Cardiac fibroblast (primary cell): ENCODE data around the gene CTBP1.

Experiments used
- DNase-seq, 2 donors: peaks; one replicate each; pipeline versions ENCODE4 v3.0.0 to v3.0.0-alpha.2; 2010; ENCODE audit warnings: low read depth in 2 of 2
- H3K4me3 ChIP-seq, 2 donors: replicated peaks in 1 of 2; 1 replicate in 1 of 2; 2 replicates in 1 of 2; pipeline ENCODE4 v1.5.1; 2011; ENCODE audit warnings: low read depth in 2 of 2, low read length in 2 of 2, mild to moderate bottlenecking in 2 of 2, moderate library complexity in 1 of 2
- TF ChIP-seq, protein P1 (sequence below): IDR thresholded peaks from one replicate; pipeline ENCODE4 v1.5.1; 2011; ENCODE audit warnings: low read depth, mild to moderate bottlenecking, low read length, inconsistent platforms

The CTBP1 gene

DNA sequence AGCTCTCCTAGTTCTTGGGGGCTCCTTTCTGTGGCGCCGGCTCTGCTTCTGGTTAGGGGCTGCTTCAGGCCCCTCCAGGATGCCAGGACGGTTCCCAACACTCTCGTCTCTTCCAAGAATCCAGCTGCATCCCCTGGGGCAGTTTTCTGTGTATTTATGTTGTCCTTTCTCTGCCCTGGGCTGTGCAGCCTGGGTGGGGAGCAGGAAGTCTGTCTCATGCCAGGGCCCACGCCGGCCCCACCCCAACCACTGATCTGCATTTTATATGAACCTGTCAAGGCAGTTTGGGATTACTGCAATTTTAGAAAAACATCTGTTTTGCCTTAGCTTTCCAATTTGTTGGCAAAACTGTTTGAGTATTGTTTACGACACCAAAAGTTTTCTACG is 14.6 kb downstream of the CTBP1 start:
- DNase-seq, result peak in 1 of 2 donors; percentile 35
- H3K4me3 ChIP-seq, result no peak overlapping the region

DNA sequence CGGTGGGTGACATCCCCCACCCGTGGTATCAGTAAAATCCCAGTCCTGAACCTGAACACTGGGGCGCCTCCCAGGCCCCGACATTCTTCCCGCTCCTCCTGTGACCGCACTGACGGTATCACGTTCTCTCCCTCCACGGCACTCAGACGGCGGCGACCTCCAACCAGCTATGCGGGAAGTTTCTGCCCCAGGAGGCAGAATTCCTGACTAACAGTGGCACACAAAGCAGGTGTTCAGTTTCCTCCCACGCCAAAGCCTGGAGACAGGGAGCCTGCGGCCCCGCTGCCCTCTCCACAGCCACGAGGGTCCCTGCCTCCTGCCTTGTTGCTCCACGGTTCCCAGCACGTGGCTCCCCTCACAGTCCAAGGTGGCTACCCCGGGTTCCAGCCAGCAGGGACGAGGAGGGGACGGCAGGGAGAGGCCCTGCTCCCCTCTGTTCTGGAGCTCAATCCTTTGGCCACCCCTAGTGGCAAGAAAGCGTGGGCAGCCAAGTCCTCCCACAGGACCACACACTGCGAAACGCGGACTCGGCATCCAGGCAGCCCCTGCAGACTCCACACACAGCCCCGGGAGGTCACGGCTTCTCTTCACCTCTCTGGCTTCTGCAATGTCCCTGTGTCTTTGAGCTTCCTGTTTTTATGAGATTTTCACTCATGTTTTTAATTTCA is 15.2 kb downstream of the CTBP1 start:
- DNase-seq, result peak in 1 of 2 donors; percentile 65
- TF ChIP-seq, protein P1, sequence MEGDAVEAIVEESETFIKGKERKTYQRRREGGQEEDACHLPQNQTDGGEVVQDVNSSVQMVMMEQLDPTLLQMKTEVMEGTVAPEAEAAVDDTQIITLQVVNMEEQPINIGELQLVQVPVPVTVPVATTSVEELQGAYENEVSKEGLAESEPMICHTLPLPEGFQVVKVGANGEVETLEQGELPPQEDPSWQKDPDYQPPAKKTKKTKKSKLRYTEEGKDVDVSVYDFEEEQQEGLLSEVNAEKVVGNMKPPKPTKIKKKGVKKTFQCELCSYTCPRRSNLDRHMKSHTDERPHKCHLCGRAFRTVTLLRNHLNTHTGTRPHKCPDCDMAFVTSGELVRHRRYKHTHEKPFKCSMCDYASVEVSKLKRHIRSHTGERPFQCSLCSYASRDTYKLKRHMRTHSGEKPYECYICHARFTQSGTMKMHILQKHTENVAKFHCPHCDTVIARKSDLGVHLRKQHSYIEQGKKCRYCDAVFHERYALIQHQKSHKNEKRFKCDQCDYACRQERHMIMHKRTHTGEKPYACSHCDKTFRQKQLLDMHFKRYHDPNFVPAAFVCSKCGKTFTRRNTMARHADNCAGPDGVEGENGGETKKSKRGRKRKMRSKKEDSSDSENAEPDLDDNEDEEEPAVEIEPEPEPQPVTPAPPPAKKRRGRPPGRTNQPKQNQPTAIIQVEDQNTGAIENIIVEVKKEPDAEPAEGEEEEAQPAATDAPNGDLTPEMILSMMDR, result peak; percentile 43

More for the DNA sequence above, 14.6 kb downstream of the CTBP1 start:
- TF ChIP-seq, protein P1, result no peak

DNA sequence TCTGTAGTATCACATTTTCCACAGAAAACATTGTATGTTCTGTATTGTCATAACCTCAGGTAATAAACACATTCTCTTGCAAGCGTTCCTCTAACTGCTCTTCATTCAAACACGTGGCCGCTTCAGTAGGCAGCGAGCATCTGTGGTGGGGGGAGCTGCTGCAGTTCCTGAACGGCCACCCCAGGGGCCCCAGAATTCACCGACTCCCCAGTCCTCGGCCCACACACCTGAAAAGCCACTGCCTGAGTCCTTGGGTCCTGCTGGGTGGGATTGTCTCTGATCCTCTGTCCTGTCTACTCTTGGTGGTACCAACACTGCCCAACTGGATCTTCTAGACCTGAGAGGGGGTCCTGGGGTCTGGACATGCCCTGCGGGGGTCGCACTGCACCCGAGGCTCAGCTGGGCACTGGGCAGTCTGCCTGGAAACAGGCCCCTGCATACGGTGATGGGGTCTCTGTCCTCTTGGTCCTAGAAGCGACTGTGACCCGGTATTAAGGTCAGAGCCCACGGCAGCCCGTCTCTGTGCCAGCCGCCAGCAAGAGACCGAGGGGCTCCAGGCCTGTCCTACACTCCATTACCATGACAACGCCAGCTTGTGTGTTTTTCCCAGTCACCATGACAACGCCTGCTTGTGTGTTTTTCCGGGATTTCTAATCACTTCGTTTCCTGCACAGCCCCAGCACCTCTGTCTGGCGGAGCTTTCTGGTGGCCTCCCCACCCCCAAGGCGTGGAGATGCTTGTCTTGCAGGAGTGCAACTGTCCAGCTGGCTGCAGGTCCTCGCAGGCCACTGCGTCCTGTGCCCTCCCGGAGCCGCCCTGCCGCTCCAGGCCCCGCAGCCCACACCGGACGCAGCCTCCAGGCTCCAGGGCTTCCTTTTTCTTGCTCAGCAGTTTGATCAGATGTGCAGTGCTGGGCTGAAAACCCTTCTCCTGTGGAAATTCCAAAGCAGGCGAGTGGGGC is 16.0 kb downstream of the CTBP1 start:
- DNase-seq, result peak; percentile 42 to 87
- no peak overlapping the region for H3K4me3 ChIP-seq
- TF ChIP-seq, protein P1, result no peak

More for the DNA sequence above, 15.2 kb downstream of the CTBP1 start:
- no peak overlapping the region for H3K4me3 ChIP-seq

DNA sequence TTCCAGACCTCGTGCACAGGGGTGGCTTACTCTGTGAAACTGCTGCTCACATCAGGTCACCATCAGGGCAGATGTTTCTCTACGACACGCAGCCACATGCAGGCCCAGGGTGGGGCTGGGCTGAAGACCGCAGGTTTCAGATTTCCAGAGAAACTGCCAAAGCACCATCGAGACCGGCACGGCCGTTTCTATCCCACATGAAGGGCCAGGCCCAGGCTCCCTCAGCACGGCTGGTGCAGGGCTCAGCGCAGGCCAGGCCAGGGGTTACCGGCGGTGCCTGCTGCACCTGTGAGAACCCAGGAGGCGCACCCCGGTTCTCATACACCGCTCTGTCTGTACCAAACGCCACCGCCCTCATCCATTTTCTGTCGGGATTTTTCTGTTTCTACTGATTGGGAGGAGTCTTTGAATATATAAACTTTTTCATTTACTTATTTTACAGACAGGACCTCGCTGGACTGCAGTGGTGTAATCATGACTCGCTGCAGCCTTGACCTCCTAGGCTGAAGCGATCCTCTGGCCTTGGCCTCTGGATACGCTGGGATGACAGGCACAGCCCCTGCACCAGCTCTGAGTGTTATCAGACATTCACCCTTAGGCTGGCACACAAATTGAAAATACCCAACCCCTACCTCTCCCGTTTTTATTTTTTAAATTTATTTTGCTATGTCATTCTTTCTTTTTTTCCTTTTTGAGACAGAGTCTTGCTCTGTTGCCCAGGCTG is 17.1 kb downstream of the CTBP1 start:
- TF ChIP-seq, protein P1, result no peak
- H3K4me3 ChIP-seq, result no peak overlapping the region
- no peak for DNase-seq

- no peak overlapping the region for H3K4me3 ChIP-seq
- TF ChIP-seq, protein P1, result no peak
- DNase-seq, result no peak
Observed at GRCh38 chr4:1230971-1231636, 17.8 kb downstream of the CTBP1 start.

DNA sequence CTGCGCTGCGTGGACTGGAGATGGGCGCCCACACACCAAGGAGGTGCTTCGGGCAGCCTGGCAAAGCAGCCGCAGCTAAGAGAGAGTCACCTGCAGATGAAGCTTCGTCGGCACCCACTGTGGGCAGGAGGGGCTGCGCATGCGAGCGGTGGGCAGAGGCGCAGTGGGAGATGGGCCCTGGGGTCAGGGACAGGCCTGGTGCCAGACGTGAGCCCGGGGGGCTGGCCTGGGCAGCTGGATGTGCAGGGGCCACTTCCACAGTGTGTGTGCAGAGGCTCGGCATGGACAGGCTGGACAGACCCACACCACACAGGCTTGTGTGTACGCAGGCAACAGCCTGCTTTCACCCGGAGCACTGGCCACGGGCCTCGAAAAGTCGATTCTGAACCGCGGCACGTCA is 18.6 kb downstream of the CTBP1 start:
- no peak overlapping the region for H3K4me3 ChIP-seq

More for the DNA sequence above, 18.6 kb downstream of the CTBP1 start:
- TF ChIP-seq, protein P1, result no peak
- DNase-seq, result no peak
